Naive thymus-derived CD8-positive, alpha-beta T cell (primary cell): ENCODE data around the gene RNH1. TPM values are rescaled to one million over a fixed set of nuclear protein-coding genes. Genes with fewer than 3 reads are reported as not detected.

ENCODE experiments used
- ATAC-seq, 2 donors: fragments of 150-1000 bp; cut with Tn5 transposase in 1 of 2; sonication (Bioruptor Pico), chemical (Tn5 transposase) in 1 of 2; 1 replicate in 1 of 2; 2 replicates in 1 of 2; pipeline ENCODE4 v1.10.0; 2021; ENCODE audit warnings: mild to moderate bottlenecking in 2 of 2, moderate library complexity in 2 of 2
- POLR2A ChIA-PET: fragments of 350-600 bp; sonication (Branson Sonifier 250); formaldehyde crosslinking; loops from one replicate; lab custom pipeline; 2021; ENCODE audit warnings: antibody characterized with exemption; lab: Charles Lee
- DNase-seq, 10 donors: peaks; one replicate each; pipeline versions ENCODE4 v3.0.0 to v3.0.0-alpha.2; 2020 to 2022
- H3K27ac Mint-ChIP-seq, 10 donors: one replicate each; pipeline ENCODE4 v1.8.0; 2020 to 2022; ENCODE audit warnings: mild to moderate bottlenecking in 10 of 10, mixed read lengths in 10 of 10, moderate library complexity in 4 of 10, inconsistent platforms in 1 of 10
- H3K27me3 Mint-ChIP-seq, 5 donors: one replicate each; pipeline ENCODE4 v1.8.0; 2021 to 2022; ENCODE audit warnings: mixed read lengths in 5 of 5
- H3K36me3 Mint-ChIP-seq, 3 donors: one replicate each; pipeline ENCODE4 v1.8.0; 2020 to 2022; ENCODE audit warnings: mixed read lengths in 3 of 3, mild to moderate bottlenecking in 2 of 3, inconsistent platforms in 1 of 3
- H3K4me1 Mint-ChIP-seq, 4 donors: one replicate each; pipeline ENCODE4 v1.8.0; 2021 to 2022; ENCODE audit warnings: mixed read lengths in 4 of 4
- H3K4me3 Mint-ChIP-seq, 10 donors: one replicate each; pipeline ENCODE4 v1.8.0; 2020 to 2022; ENCODE audit warnings: mild to moderate bottlenecking in 10 of 10, mixed read lengths in 10 of 10, moderate library complexity in 6 of 10, inconsistent platforms in 1 of 10
- H3K9me3 Mint-ChIP-seq, 9 donors: one replicate each; pipeline ENCODE4 v1.8.0; 2020 to 2022; ENCODE audit warnings: mixed read lengths in 9 of 9, mild to moderate bottlenecking in 3 of 9, inconsistent platforms in 1 of 9, moderate library complexity in 1 of 9
- polyA plus RNA-seq, 3 donors: library from polyadenylated mRNA; unstranded; fragments of 300-500 nt; fragmentation: Illumina TruSeq; gene quantifications; one replicate each; pipeline ENCODE4 v1.2.3, GENCODE V29; 2021
- total RNA-seq, 8 experiments: library from RNA in 2 of 8; stranded (reverse) in 2 of 8; gene quantifications; one replicate each; pipeline ENCODE4 v1.2.3 and lab custom pipeline; 2021 to 2026

RNH1 gene
- total and polyA plus RNA-seq, 5 experiments from 2014 or later: 102 to 198 (median 152) TPM

GRCh38 chr11:535519-536454 lies 28.7 kb upstream of the RNH1 start, which contains the start of gene HRAS:
HRAS (minus strand) TSS chr11:535576.
- peak; percentile 72 to 79 for ATAC-seq
- H3K9me3 Mint-ChIP-seq: no peaks in the 10 kb centered on the region
- H3K27ac Mint-ChIP-seq: peak within 1 kb of the TSS; percentile 89 to 99 (median 98)
- POLR2A ChIA-PET: interaction anchor here (0.6 to 5.5 kb wide), 34 partner anchors 10 to 329 kb away, joined by 3 to 42 read pairs (median 4); partner anchors contain the start of genes BET1L, DEAF1, PHRF1 and PNPLA2
- DNase-seq: peak; percentile 90 to 98 (median 96)
- peak within 1 kb of the TSS; percentile 85 to 97 (median 96) for H3K4me3 Mint-ChIP-seq
- H3K36me3 Mint-ChIP-seq: peaks cover 0 to 10% (median 0%) of the 10 kb centered on the region in 3 donors
- H3K4me1 Mint-ChIP-seq: peaks cover 2 to 25% (median 18%) of the 10 kb centered on the region in 4 donors
- H3K27me3 Mint-ChIP-seq: no peaks in the 10 kb centered on the region

GRCh38 chr11:535210-535518 lies 28.1 kb upstream of the RNH1 start:
- H3K4me3 Mint-ChIP-seq: peak overlapping the region in 1 of 10 donors; percentile 85
- no peaks in the 10 kb centered on the region for H3K9me3 Mint-ChIP-seq
- peaks cover 2 to 25% (median 18%) of the 10 kb centered on the region in 4 donors for H3K4me1 Mint-ChIP-seq
- no peaks in the 10 kb centered on the region for H3K27me3 Mint-ChIP-seq
- no peak overlapping the region for H3K27ac Mint-ChIP-seq
- ATAC-seq (peak; percentile 16 to 20), DNase-seq (peak in 1 of 10 donors; percentile 60)
- POLR2A ChIA-PET: interaction anchor here (0.8 to 5.5 kb wide), 15 partner anchors 9 to 328 kb away, joined by 3 to 42 read pairs (median 4); partner anchors contain the start of genes BET1L, PNPLA2, RIC8A and RNH1
- peaks cover 0 to 12% (median 0%) of the 10 kb centered on the region in 3 donors for H3K36me3 Mint-ChIP-seq

- Mint-ChIP-seq H3K9me3 (no peaks in the 10 kb centered on the region), H3K27me3 (no peaks in the 10 kb centered on the region), H3K27ac (peak overlapping the region in 3 of 10 donors; percentile 52 to 83 (median 79)), H3K4me3 (peak overlapping the region; percentile 50 to 88 (median 73)), H3K36me3 (peaks cover 0 to 13% (median 0%) of the 10 kb centered on the region in 3 donors), H3K4me1 (peaks cover 2 to 25% (median 18%) of the 10 kb centered on the region in 4 donors)
- ATAC-seq (peak; percentile 0 to 6), DNase-seq (peak in 4 of 10 donors; percentile 28 to 40 (median 34))
- POLR2A ChIA-PET: interaction anchor here (1.1 to 5.5 kb wide), 6 partner anchors 16 to 327 kb away, joined by 3 to 42 read pairs (median 6); partner anchors contain the start of genes BET1L, PNPLA2, PTDSS2 and RIC8A
Measured at GRCh38 chr11:534396-535209, 27.6 kb upstream of the RNH1 start.

GRCh38 chr11:533586-534395 lies 26.7 kb upstream of the RNH1 start:
- no peak for DNase-seq
- Mint-ChIP-seq H3K4me3 (peak overlapping the region in 8 of 10 donors; percentile 16 to 88 (median 64)), H3K9me3 (no peaks in the 10 kb centered on the region), H3K27ac (peak overlapping the region in 2 of 10 donors; percentile 20 to 49), H3K27me3 (no peaks in the 10 kb centered on the region), H3K4me1 (peaks cover 2 to 23% (median 18%) of the 10 kb centered on the region in 4 donors), H3K36me3 (peaks cover 0 to 13% (median 0%) of the 10 kb centered on the region in 3 donors)
- no peak for ATAC-seq
- POLR2A ChIA-PET: interaction anchor here (1.1 to 5.5 kb wide), 5 partner anchors 15 to 327 kb away, joined by 3 to 42 read pairs (median 7); partner anchors contain the start of genes BET1L, PTDSS2, RIC8A and RNH1

- Mint-ChIP-seq H3K9me3 (no peaks in the 10 kb centered on the region), H3K36me3 (peaks cover 0 to 13% (median 0%) of the 10 kb centered on the region in 3 donors), H3K27me3 (no peaks in the 10 kb centered on the region), H3K4me1 (peaks cover 2 to 17% (median 14%) of the 10 kb centered on the region in 4 donors), H3K4me3 (peak overlapping the region in 3 of 10 donors; percentile 10 to 63 (median 30)), H3K27ac (no peak overlapping the region)
- no peak for DNase-seq
- POLR2A ChIA-PET: interaction anchor here (0.9 to 5.5 kb wide), 3 partner anchors 14 to 79 kb away, joined by 3 to 42 read pairs (median 7); partner anchors contain the start of gene RNH1
- ATAC-seq: no peak
Measured at GRCh38 chr11:532986-533585, 26.0 kb upstream of the RNH1 start.

GRCh38 chr11:532527-532985 lies 25.5 kb upstream of the RNH1 start:
- Mint-ChIP-seq H3K36me3 (peaks cover 0 to 13% (median 0%) of the 10 kb centered on the region in 3 donors), H3K27ac (no peak overlapping the region), H3K27me3 (no peaks in the 10 kb centered on the region), H3K4me3 (no peak overlapping the region), H3K4me1 (peaks cover 2 to 13% (median 9%) of the 10 kb centered on the region in 4 donors), H3K9me3 (no peaks in the 10 kb centered on the region)
- DNase-seq (no peak), ATAC-seq (no peak)
- POLR2A ChIA-PET: interaction anchor here (0.9 to 5.5 kb wide), 2 partner anchors 27 to 80 kb away, joined by 3 to 42 read pairs; partner anchors contain the start of gene RNH1

- Mint-ChIP-seq H3K9me3 (no peaks in the 10 kb centered on the region), H3K4me1 (peaks cover 2 to 10% (median 6%) of the 10 kb centered on the region in 4 donors), H3K27me3 (no peaks in the 10 kb centered on the region), H3K4me3 (peak overlapping the region in 3 of 10 donors; percentile 6 to 21 (median 15)), H3K36me3 (peaks cover 0 to 13% (median 0%) of the 10 kb centered on the region in 3 donors), H3K27ac (peak overlapping the region in 1 of 10 donors; percentile 52)
- POLR2A ChIA-PET: interaction anchor here (5.5 kb wide), 1 partner anchor 26 kb away, joined by 42 read pairs; the partner anchor contains the start of gene RNH1
- no peak for ATAC-seq
- DNase-seq: no peak
Measured at GRCh38 chr11:531919-532526, 25.0 kb upstream of the RNH1 start.

- no peak overlapping the region for H3K27ac Mint-ChIP-seq
- POLR2A ChIA-PET: no interaction called here
- no peaks in the 10 kb centered on the region for H3K27me3 Mint-ChIP-seq
- H3K9me3 Mint-ChIP-seq: no peaks in the 10 kb centered on the region
- DNase-seq (no peak), ATAC-seq (no peak)
- H3K4me1 Mint-ChIP-seq: peaks cover 2 to 6% (median 3%) of the 10 kb centered on the region in 4 donors
- H3K36me3 Mint-ChIP-seq: peaks cover 0 to 13% (median 0%) of the 10 kb centered on the region in 3 donors
- H3K4me3 Mint-ChIP-seq: no peak overlapping the region
Measured at GRCh38 chr11:530960-531831, 24.2 kb upstream of the RNH1 start.

GRCh38 chr11:529728-530411 lies 22.8 kb upstream of the RNH1 start:
- POLR2A ChIA-PET: no interaction called here
- peaks cover 0 to 2% (median 0%) of the 10 kb centered on the region in 5 donors for H3K27me3 Mint-ChIP-seq
- H3K4me1 Mint-ChIP-seq: peaks cover 0 to 5% (median 0%) of the 10 kb centered on the region in 4 donors
- H3K36me3 Mint-ChIP-seq: peaks cover 0 to 13% (median 0%) of the 10 kb centered on the region in 3 donors
- H3K27ac Mint-ChIP-seq: no peak overlapping the region
- DNase-seq (no peak), ATAC-seq (no peak)
- H3K9me3 Mint-ChIP-seq: no peaks in the 10 kb centered on the region
- no peak overlapping the region for H3K4me3 Mint-ChIP-seq
